WTC11 (cell line): ENCODE data around the gene GLI1. TPM values are rescaled to one million over a fixed set of nuclear protein-coding genes. Genes with fewer than 3 reads are reported as not detected.
"Not testable (repeated sequence)": the region's sequence is repeated elsewhere in the genome, so short reads cannot be mapped to it uniquely, and the experiment has no call there.

Source experiments
- ATAC-seq: fragments of 200-7000 bp; cut with Tn5 transposase; 2 replicates; pipeline ENCODE4 v1.10.0; 2021; ENCODE audit warnings: mild to moderate bottlenecking, moderate library complexity
- CTCF ChIA-PET: fragments of 300-600 bp; sonication (Branson Sonifier 250); formaldehyde crosslinking; loops from one replicate; lab custom pipeline; 2021; ENCODE audit warnings: antibody characterized with exemption; lab: Charles Lee
- POLR2A ChIA-PET: fragments of 350-600 bp; sonication (Branson Sonifier 250); formaldehyde crosslinking; loops from one replicate; lab custom pipeline; 2021; ENCODE audit warnings: antibody characterized with exemption; lab: Charles Lee
- DNase-seq: peaks from one replicate; pipeline ENCODE4 v3.0.0; 2021; ENCODE audit warnings: low spot score
- H3K27ac Mint-ChIP-seq: 2 replicates; pipeline ENCODE4 v1.8.0; 2021; ENCODE audit warnings: mixed read lengths
- H3K27me3 Mint-ChIP-seq: 2 replicates; pipeline ENCODE4 v1.8.0; 2021; ENCODE audit warnings: low read depth, mild to moderate bottlenecking, moderate library complexity, mixed read lengths
- H3K36me3 Mint-ChIP-seq: 2 replicates; pipeline ENCODE4 v1.8.0; 2021; ENCODE audit warnings: mixed read lengths
- H3K4me1 Mint-ChIP-seq: 2 replicates; pipeline ENCODE4 v1.8.0; 2022; ENCODE audit warnings: mixed read lengths
- H3K4me3 Mint-ChIP-seq: 2 replicates; pipeline ENCODE4 v1.8.0; 2021; ENCODE audit warnings: mild to moderate bottlenecking, moderate library complexity, mixed read lengths
- H3K9me3 Mint-ChIP-seq: 2 replicates; pipeline ENCODE4 v1.8.0; 2021; ENCODE audit warnings: mixed read lengths
- AR ChIP-seq: fragments of 250-450 bp; sonication (Bioruptor Pico); IDR thresholded peaks from 2 replicates; pipeline ENCODE4 v1.9.0; 2021; ENCODE audit warnings: mild to moderate bottlenecking
- CREB1 ChIP-seq: sonication (generic); formaldehyde crosslinking; IDR thresholded peaks from 2 replicates; pipeline ENCODE4 v1.8.0; 2023; ENCODE audit warnings: mild to moderate bottlenecking, missing genetic modification reagents
- EMX1 ChIP-seq: fragments of 250-450 bp; sonication (Bioruptor Pico); IDR thresholded peaks from 2 replicates; pipeline ENCODE4 v1.8.0; 2021; ENCODE audit warnings: mild to moderate bottlenecking
- ETV6 ChIP-seq: sonication (generic); formaldehyde crosslinking; IDR thresholded peaks from 2 replicates; pipeline ENCODE4 v1.8.1; 2022; ENCODE audit warnings: mild to moderate bottlenecking, missing genetic modification reagents
- MYBL2 ChIP-seq: sonication (generic); formaldehyde crosslinking; IDR thresholded peaks from 2 replicates; pipeline ENCODE4 v1.8.1; 2023; ENCODE audit warnings: mild to moderate bottlenecking, moderate library complexity, missing genetic modification reagents
- NFATC4 ChIP-seq: fragments of 250-450 bp; sonication (Bioruptor Pico); IDR thresholded peaks from 2 replicates; pipeline ENCODE4 v1.9.0; 2021; ENCODE audit warnings: mild to moderate bottlenecking
- OVOL2 ChIP-seq: fragments of 250-450 bp; sonication (Bioruptor Pico); IDR thresholded peaks from 2 replicates; pipeline ENCODE4 v1.9.0; 2021; ENCODE audit warnings: mild to moderate bottlenecking, borderline replicate concordance
- SOX15 ChIP-seq: fragments of 250-450 bp; sonication (Bioruptor Pico); IDR thresholded peaks from 2 replicates; pipeline ENCODE4 v1.9.0; 2021; ENCODE audit warnings: mild to moderate bottlenecking
- TP53 ChIP-seq: sonication (generic); formaldehyde crosslinking; IDR thresholded peaks from 2 replicates; pipeline ENCODE4 v1.8.1; 2023; ENCODE audit warnings: mild to moderate bottlenecking, missing genetic modification reagents
- ZBTB43 ChIP-seq: sonication (generic); formaldehyde crosslinking; IDR thresholded peaks from 2 replicates; pipeline ENCODE4 v1.8.1; 2023; ENCODE audit warnings: mild to moderate bottlenecking, missing genetic modification reagents
- ZNF232 ChIP-seq: sonication (generic); formaldehyde crosslinking; IDR thresholded peaks from 2 replicates; pipeline ENCODE4 v1.8.0; 2022; ENCODE audit warnings: mild to moderate bottlenecking, missing genetic modification reagents
- ZNF263 ChIP-seq: sonication (generic); formaldehyde crosslinking; IDR thresholded peaks from 2 replicates; pipeline ENCODE4 v1.8.1; 2022; ENCODE audit warnings: low read depth, mild to moderate bottlenecking, moderate library complexity, missing genetic modification reagents
- total RNA-seq: library from RNA; stranded (reverse); gene quantifications from 3 replicates; pipeline ENCODE4 v1.2.3, GENCODE V29; 2021
- TF ChIP-seq, protein P1 (sequence below): sonication (generic); formaldehyde crosslinking; IDR thresholded peaks from 2 replicates; pipeline ENCODE4 v1.8.0; 2022; ENCODE audit warnings: mild to moderate bottlenecking, missing genetic modification reagents
- TF ChIP-seq, protein P2 (sequence below): fragments of 200-600 bp; IDR thresholded peaks from 2 replicates; pipeline ENCODE4 v1.8.0; 2022; ENCODE audit warnings: antibody characterized with exemption
- TF ChIP-seq, protein P3 (sequence below): fragments of 250-450 bp; sonication (Bioruptor Pico); IDR thresholded peaks from 2 replicates; pipeline ENCODE4 v1.8.0; 2021; ENCODE audit warnings: mild to moderate bottlenecking

The GLI1 gene
- total RNA-seq, 1 experiment from 2014 or later, result 16.2 TPM

DNA sequence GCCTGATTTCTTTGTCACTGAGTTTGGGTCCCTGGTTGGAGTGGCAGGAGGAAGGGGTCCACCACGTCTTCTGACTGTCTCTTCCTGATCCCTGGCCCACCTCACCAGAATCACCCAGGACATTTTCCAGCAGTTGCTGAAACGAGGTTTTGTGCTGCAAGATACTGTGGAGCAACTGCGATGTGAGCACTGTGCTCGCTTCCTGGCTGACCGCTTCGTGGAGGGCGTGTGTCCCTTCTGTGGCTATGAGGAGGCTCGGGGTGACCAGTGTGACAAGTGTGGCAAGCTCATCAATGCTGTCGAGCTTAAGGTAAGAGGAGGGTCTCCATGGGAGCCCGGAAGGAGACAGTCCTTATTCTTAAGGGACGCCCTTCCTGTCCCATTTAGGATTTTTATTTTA lies 40.6 kb downstream of the GLI1 start:
- Mint-ChIP-seq H3K9me3 (peaks cover 5% of the 10 kb centered on the region; the same call in 1 of the 2 replicates), H3K4me3 (no peak overlapping the region), H3K27me3 (no peaks in the 10 kb centered on the region), H3K4me1 (no peaks in the 10 kb centered on the region), H3K36me3 (peaks cover 95% of the 10 kb centered on the region), H3K27ac (no peak overlapping the region)
- ChIA-PET POLR2A (interaction anchor here (0.7 to 1.4 kb wide), 2 partner anchors 19 to 26 kb away, joined by 3 to 4 read pairs; no protein-coding TSS in a partner anchor), CTCF (no interaction called here)
- TF ChIP-seq ZBTB43 (no peak), AR (CRISPR knock-in tag) (no peak), CREB1 (no peak), EMX1 (CRISPR knock-in tag) (no peak), OVOL2 (CRISPR knock-in tag) (no peak), ETV6 (no peak), NFATC4 (no peak), ZNF263 (no peak), ZNF232 (CRISPR knock-in tag) (no peak), MYBL2 (CRISPR knock-in tag) (no peak), SOX15 (no peak), TP53 (no peak)
- TF ChIP-seq, protein P1, sequence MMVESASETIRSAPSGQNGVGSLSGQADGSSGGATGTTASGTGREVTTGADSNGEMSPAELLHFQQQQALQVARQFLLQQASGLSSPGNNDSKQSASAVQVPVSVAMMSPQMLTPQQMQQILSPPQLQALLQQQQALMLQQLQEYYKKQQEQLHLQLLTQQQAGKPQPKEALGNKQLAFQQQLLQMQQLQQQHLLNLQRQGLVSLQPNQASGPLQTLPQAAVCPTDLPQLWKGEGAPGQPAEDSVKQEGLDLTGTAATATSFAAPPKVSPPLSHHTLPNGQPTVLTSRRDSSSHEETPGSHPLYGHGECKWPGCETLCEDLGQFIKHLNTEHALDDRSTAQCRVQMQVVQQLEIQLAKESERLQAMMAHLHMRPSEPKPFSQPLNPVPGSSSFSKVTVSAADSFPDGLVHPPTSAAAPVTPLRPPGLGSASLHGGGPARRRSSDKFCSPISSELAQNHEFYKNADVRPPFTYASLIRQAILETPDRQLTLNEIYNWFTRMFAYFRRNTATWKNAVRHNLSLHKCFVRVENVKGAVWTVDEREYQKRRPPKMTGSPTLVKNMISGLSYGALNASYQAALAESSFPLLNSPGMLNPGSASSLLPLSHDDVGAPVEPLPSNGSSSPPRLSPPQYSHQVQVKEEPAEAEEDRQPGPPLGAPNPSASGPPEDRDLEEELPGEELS, result no peak
- TF ChIP-seq, protein P2, sequence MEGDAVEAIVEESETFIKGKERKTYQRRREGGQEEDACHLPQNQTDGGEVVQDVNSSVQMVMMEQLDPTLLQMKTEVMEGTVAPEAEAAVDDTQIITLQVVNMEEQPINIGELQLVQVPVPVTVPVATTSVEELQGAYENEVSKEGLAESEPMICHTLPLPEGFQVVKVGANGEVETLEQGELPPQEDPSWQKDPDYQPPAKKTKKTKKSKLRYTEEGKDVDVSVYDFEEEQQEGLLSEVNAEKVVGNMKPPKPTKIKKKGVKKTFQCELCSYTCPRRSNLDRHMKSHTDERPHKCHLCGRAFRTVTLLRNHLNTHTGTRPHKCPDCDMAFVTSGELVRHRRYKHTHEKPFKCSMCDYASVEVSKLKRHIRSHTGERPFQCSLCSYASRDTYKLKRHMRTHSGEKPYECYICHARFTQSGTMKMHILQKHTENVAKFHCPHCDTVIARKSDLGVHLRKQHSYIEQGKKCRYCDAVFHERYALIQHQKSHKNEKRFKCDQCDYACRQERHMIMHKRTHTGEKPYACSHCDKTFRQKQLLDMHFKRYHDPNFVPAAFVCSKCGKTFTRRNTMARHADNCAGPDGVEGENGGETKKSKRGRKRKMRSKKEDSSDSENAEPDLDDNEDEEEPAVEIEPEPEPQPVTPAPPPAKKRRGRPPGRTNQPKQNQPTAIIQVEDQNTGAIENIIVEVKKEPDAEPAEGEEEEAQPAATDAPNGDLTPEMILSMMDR, result no peak
- TF ChIP-seq, protein P3, sequence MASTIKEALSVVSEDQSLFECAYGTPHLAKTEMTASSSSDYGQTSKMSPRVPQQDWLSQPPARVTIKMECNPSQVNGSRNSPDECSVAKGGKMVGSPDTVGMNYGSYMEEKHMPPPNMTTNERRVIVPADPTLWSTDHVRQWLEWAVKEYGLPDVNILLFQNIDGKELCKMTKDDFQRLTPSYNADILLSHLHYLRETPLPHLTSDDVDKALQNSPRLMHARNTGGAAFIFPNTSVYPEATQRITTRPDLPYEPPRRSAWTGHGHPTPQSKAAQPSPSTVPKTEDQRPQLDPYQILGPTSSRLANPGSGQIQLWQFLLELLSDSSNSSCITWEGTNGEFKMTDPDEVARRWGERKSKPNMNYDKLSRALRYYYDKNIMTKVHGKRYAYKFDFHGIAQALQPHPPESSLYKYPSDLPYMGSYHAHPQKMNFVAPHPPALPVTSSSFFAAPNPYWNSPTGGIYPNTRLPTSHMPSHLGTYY, result no peak
- DNase-seq (no peak), ATAC-seq (no peak)

DNA sequence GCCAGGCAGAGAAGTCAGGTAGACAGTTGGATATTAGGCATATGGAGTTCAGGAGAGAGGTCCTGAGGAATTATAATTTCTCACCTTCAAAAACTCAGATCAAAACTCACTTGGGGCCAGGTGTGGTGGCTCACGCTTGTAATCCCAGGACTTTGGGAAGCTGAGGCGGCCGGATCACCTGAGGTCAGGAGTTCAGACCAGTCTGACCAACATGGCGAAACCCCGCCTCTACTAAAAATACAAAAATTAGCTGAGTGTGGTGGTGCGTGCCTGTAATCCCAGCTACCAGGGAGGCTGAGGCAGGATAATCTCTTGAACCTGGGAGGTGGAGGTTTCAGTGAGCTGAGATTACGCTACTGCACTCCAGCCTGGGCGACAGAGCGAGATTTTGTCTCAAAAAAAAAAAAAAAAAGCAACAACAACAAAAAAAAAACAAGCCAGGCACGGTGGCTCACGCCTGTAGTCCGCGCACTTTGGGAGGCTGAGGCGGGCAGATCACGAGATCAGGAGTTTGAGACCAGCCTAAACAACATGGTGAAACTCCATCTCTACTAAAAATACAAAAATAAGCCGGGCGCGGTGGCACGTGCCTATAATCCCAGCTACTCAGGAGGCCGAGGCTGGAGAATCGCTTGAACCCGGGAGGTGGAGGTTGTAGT lies 42.9 kb downstream of the GLI1 start:
- H3K27ac Mint-ChIP-seq, result not testable (repeated sequence)
- POLR2A ChIA-PET, result interaction anchor here (0.5 to 1.0 kb wide), 6 partner anchors 12 to 957 kb away, joined by 3 to 17 read pairs (median 3); no protein-coding TSS in a partner anchor
- H3K36me3 Mint-ChIP-seq, result peaks cover 88% of the 10 kb centered on the region

DNA sequence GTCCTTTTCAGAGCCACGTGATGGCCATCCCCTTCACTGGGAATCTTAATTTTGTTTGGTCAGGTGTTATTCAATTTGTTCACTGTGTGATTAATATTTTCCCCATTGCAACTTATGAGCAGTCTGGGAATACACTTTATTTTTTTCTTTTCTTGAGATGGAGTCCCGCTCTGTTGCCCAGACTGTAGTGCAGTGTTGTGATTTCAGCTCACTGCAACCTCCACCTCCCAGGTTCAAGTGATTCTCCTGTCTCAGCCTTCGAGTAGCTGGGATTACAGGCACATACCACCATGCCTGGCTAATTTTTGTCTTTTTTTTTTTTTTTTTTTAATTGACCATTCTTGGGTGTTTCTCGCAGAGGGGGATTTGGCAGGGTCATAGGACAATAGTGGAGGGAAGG lies 47.0 kb downstream of the GLI1 start:
- H3K4me3 Mint-ChIP-seq, H3K9me3 Mint-ChIP-seq, CTCF ChIA-PET, H3K4me1 Mint-ChIP-seq, H3K27me3 Mint-ChIP-seq, ATAC-seq, H3K27ac Mint-ChIP-seq, DNase-seq: not testable (repeated sequence)
- POLR2A ChIA-PET, result interaction anchor here (0.6 kb wide), 1 partner anchor 1285 kb away, joined by 3 read pairs; the partner anchor contains the start of gene RNF41
- H3K36me3 Mint-ChIP-seq, result peaks cover 80% of the 10 kb centered on the region

More for the DNA sequence above, 42.9 kb downstream of the GLI1 start:
- H3K4me1 Mint-ChIP-seq, DNase-seq, H3K27me3 Mint-ChIP-seq, H3K4me3 Mint-ChIP-seq, H3K9me3 Mint-ChIP-seq, ATAC-seq: not testable (repeated sequence)
- CTCF ChIA-PET, result interaction anchor here (0.6 to 0.7 kb wide), 3 partner anchors 44 to 410 kb away, joined by 3 read pairs; no protein-coding TSS in a partner anchor

- peaks cover 81% of the 10 kb centered on the region for H3K36me3 Mint-ChIP-seq
- H3K9me3 Mint-ChIP-seq, CTCF ChIA-PET, DNase-seq, H3K4me3 Mint-ChIP-seq, H3K4me1 Mint-ChIP-seq, H3K27ac Mint-ChIP-seq, H3K27me3 Mint-ChIP-seq, POLR2A ChIA-PET, ATAC-seq: not testable (repeated sequence)
These were observed 48.2 kb downstream of the GLI1 start for GRCh38 chr12:57507796-57508195.
